ENCODE measurements around the gene CBR4. TPM values are rescaled to one million over a fixed set of nuclear protein-coding genes. Genes with fewer than 3 reads are reported as not detected.
"Not testable (repeated sequence)": the region's sequence is repeated elsewhere in the genome, so short reads cannot be mapped to it uniquely, and the experiment has no call there.

CBR4 gene
- total RNA-seq, 1 experiment from 2014 or later = 5.8 TPM

- DNase-seq (ENCODE audit: low read depth) = no peak
Measured at GRCh38 chr4:168993714-168994510, 16.1 kb downstream of the CBR4 start.

GRCh38 chr4:168992952-168993482 is 17.0 kb downstream of the CBR4 start:
- not testable (repeated sequence) for DNase-seq (ENCODE audit: low read depth)

- DNase-seq (ENCODE audit: low read depth) = no peak
Measured at GRCh38 chr4:168981942-168982341, 28.1 kb downstream of the CBR4 start.

- no peak for DNase-seq (ENCODE audit: low read depth)
Measured at GRCh38 chr4:168981460-168981859, 28.6 kb downstream of the CBR4 start.

- DNase-seq (ENCODE audit: low read depth) = no peak
Measured at GRCh38 chr4:168979338-168979737, 30.7 kb downstream of the CBR4 start.

- no peak for DNase-seq (ENCODE audit: low read depth)
Measured at GRCh38 chr4:168978001-168978700, 31.9 kb downstream of the CBR4 start.

GRCh38 chr4:168972596-168972995 is 37.5 kb downstream of the CBR4 start:
- no peak for DNase-seq (ENCODE audit: low read depth)

- DNase-seq (ENCODE audit: low read depth) = no peak
Measured at GRCh38 chr4:168960716-168961115, 49.3 kb downstream of the CBR4 start.

GRCh38 chr4:168955674-168956073 is 54.4 kb downstream of the CBR4 start:
- no peak for DNase-seq (ENCODE audit: low read depth)

GRCh38 chr4:168952821-168953246 is 57.2 kb downstream of the CBR4 start:
- not testable (repeated sequence) for DNase-seq (ENCODE audit: low read depth)

- no peak for DNase-seq (ENCODE audit: low read depth)
Measured at GRCh38 chr4:168945291-168945690, 64.8 kb downstream of the CBR4 start.

GRCh38 chr4:168942985-168943384 is 67.1 kb downstream of the CBR4 start:
- no peak for DNase-seq (ENCODE audit: low read depth)

Data from Daoy (cell line).